WTC11 (cell line): ENCODE measurements around the gene ELAPOR1.

Source experiments
- CTCF ChIP-seq: fragments of 200-600 bp; IDR thresholded peaks from 2 replicates; pipeline ENCODE4 v1.8.0; 2022; ENCODE audit warnings: antibody characterized with exemption
- SMAD4 ChIP-seq: sonication (generic); formaldehyde crosslinking; IDR thresholded peaks from 2 replicates; pipeline ENCODE4 v1.8.0; 2022; ENCODE audit warnings: mild to moderate bottlenecking, missing genetic modification reagents

GRCh38 chr1:109120356-109120755, 6.4 kb downstream of the ELAPOR1 start:
- TF ChIP-seq SMAD4 = no peak
- TF ChIP-seq CTCF = no peak
